DMS153 treated with DMSO at 0.1 percent for 48 hours (cell line): ENCODE measurements around the gene KCNH8.

Source experiments
- DNase-seq: peaks from one replicate; lab custom pipeline; 2025; ENCODE audit not compliant: unreplicated experiment; lab: John Stamatoyannopoulos, UW

Gene KCNH8

GRCh38 chr3:19467761-19468160, 319.5 kb downstream of the KCNH8 start:
- no peak for DNase-seq

GRCh38 chr3:19471138-19471537, 322.8 kb downstream of the KCNH8 start:
- DNase-seq: no peak

- no peak for DNase-seq
These were observed 325.8 kb downstream of the KCNH8 start for GRCh38 chr3:19473971-19474580.

- no peak for DNase-seq
These were observed 328.0 kb downstream of the KCNH8 start for GRCh38 chr3:19476281-19476680.

GRCh38 chr3:19485267-19485666, 337.0 kb downstream of the KCNH8 start:
- no peak for DNase-seq

GRCh38 chr3:19487386-19487785, 339.1 kb downstream of the KCNH8 start:
- DNase-seq: no peak

GRCh38 chr3:19488939-19489338, 340.6 kb downstream of the KCNH8 start:
- no peak for DNase-seq

GRCh38 chr3:19489936-19490335, 341.6 kb downstream of the KCNH8 start:
- no peak for DNase-seq

- DNase-seq: no peak
These were observed 357.9 kb downstream of the KCNH8 start for GRCh38 chr3:19506171-19506570.

- DNase-seq: no peak
These were observed 374.0 kb downstream of the KCNH8 start for GRCh38 chr3:19522305-19522704.

- DNase-seq: no peak
These were observed 377.8 kb downstream of the KCNH8 start for GRCh38 chr3:19526071-19526470.

- DNase-seq: no peak
These were observed 379.4 kb downstream of the KCNH8 start for GRCh38 chr3:19527746-19528145.

GRCh38 chr3:19531426-19531825, 383.1 kb downstream of the KCNH8 start:
- DNase-seq: no peak

GRCh38 chr3:19539518-19540392, 391.4 kb downstream of the KCNH8 start:
- no peak for DNase-seq

GRCh38 chr3:19540464-19540863, 392.2 kb downstream of the KCNH8 start:
- no peak for DNase-seq

- DNase-seq: no peak
These were observed 393.0 kb downstream of the KCNH8 start for GRCh38 chr3:19541284-19541683.

GRCh38 chr3:19543212-19543841, 395.0 kb downstream of the KCNH8 start:
- peak; percentile 1 for DNase-seq

- DNase-seq: no peak
These were observed 399.6 kb downstream of the KCNH8 start for GRCh38 chr3:19547665-19548464.

GRCh38 chr3:19559724-19560442, 411.6 kb downstream of the KCNH8 start:
- no peak for DNase-seq

GRCh38 chr3:19573644-19574043, 425.3 kb downstream of the KCNH8 start:
- no peak for DNase-seq

GRCh38 chr3:19574268-19574667, 426.0 kb downstream of the KCNH8 start:
- DNase-seq: no peak
